ENCODE results near the gene LIN52. TPM values are rescaled to one million over a fixed set of nuclear protein-coding genes. Genes with fewer than 3 reads are reported as not detected.

Gene LIN52
- total RNA-seq, 4 donors from 2014 or later: 9.2 to 24.2 (median 14.8) TPM

DNA sequence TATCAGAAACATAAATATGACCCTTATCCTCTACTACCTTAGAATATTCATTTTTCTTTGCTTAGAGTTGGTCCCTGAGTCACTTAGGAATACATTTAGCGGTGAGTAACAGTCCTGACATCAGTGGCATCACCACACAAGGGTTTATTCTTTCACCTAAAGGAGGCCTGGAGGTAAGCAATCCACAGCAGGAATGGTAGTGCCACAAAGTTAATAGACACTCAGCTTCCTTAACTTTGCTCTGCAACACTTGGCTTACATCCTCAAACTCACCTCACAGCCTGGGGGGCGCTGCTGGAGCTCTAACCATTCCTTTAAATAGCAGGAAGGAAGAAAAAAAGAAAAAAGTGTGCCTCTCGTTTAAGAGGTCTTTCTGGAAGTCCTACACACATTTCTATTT, 36.5 kb upstream of the LIN52 start:
- Histone ChIP-seq H3K36me3 (no peaks in the 10 kb centered on the region), H3K4me3 (no peak overlapping the region), H3K9me3 (no peaks in the 10 kb centered on the region), H3K27me3 (no peaks in the 10 kb centered on the region), H3K4me1 (no peaks in the 10 kb centered on the region), H3K27ac (no peak overlapping the region)
- no peak for DNase-seq
- TF ChIP-seq, protein P1, sequence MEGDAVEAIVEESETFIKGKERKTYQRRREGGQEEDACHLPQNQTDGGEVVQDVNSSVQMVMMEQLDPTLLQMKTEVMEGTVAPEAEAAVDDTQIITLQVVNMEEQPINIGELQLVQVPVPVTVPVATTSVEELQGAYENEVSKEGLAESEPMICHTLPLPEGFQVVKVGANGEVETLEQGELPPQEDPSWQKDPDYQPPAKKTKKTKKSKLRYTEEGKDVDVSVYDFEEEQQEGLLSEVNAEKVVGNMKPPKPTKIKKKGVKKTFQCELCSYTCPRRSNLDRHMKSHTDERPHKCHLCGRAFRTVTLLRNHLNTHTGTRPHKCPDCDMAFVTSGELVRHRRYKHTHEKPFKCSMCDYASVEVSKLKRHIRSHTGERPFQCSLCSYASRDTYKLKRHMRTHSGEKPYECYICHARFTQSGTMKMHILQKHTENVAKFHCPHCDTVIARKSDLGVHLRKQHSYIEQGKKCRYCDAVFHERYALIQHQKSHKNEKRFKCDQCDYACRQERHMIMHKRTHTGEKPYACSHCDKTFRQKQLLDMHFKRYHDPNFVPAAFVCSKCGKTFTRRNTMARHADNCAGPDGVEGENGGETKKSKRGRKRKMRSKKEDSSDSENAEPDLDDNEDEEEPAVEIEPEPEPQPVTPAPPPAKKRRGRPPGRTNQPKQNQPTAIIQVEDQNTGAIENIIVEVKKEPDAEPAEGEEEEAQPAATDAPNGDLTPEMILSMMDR (IDR thresholded peaks at IDR 0.05): no peak
- TF ChIP-seq POLR2A (IDR thresholded peaks at IDR 0.05): no peak

DNA sequence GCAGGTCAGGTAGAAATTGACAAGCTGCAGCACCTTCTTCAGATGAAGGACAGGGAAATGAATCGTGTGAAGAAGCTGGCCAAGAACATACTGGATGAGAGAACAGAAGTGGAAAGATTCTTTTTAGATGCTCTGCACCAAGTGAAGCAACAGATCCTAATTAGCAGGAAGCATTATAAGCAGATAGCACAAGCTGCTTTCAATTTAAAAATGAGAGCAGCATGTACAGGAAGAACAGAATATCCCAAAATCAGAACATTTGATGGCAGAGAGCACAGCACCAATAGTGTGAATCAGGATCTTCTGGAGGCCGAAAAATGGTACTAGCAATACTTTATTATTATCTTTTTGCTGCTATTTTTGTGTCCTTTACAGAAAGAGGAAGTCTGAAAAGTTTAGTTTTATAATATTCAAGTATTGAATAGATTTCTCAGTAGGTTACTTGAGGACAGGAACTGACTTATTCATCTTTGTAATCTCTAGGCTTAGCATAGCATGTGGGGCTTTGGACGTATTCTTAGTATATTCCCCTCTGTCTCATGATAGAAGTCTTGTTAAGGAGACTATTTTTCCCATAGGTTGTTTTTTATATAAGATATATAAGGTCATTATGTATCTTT, 34.8 kb upstream of the LIN52 start:
- TF ChIP-seq POLR2A (IDR thresholded peaks at IDR 0.05): no peak
- TF ChIP-seq, protein P1 (IDR thresholded peaks at IDR 0.05): no peak
- Histone ChIP-seq H3K4me3 (no peak overlapping the region), H3K9me3 (no peaks in the 10 kb centered on the region), H3K27ac (no peak overlapping the region), H3K36me3 (no peaks in the 10 kb centered on the region), H3K4me1 (no peaks in the 10 kb centered on the region), H3K27me3 (no peaks in the 10 kb centered on the region)
- no peak for DNase-seq

DNA sequence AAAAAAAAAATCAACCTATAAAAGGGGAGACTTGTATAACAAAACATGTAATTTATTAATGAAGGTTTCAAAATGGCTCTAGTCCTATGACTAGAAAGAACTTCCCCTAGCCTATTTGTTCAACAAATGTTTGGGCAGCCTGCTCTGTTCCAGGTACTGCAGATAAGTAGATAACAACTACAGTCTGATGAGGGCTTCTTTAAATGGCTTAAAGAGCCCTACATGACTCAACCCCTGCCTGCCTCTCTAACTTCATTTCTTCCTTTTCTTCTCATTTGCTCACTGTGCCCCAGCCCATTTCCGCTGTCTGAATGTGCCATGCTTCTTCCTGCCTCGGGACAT, 22.0 kb upstream of the LIN52 start:
- no peak for DNase-seq
- H3K27ac ChIP-seq: no peak overlapping the region
- no peak overlapping the region for H3K4me3 ChIP-seq
- no peaks in the 10 kb centered on the region for H3K4me1 ChIP-seq
- peaks cover 0 to 82% (median 0%) of the 10 kb centered on the region in 3 donors for H3K36me3 ChIP-seq
- no peaks in the 10 kb centered on the region for H3K27me3 ChIP-seq
- no peak for TF ChIP-seq POLR2A (IDR thresholded peaks at IDR 0.05)
- TF ChIP-seq, protein P1 (IDR thresholded peaks at IDR 0.05): no peak
- H3K9me3 ChIP-seq: no peaks in the 10 kb centered on the region

DNA sequence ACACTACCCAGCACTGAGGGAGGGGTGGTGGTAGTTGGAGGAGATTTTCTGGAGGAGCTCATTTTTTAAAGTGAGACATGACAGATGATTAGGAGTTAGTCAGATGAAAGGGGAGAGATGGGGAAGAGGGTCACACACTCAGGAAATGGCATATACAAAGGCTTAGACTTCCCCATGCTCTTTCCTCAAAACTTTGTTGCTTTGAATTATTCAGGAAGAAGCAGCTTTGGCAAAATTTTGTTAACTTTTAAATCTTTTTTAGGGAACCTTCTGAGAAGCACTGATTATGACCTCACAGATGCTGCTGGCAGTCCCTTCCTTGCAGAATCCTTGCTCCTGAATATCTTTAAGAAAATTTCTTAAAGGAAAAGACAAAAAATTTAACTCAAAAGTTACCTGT, 20.3 kb upstream of the LIN52 start:
- no peak for DNase-seq
- Histone ChIP-seq H3K27me3 (no peaks in the 10 kb centered on the region), H3K4me1 (no peaks in the 10 kb centered on the region), H3K27ac (no peak overlapping the region), H3K9me3 (no peaks in the 10 kb centered on the region), H3K36me3 (peaks cover 0 to 75% (median 0%) of the 10 kb centered on the region in 3 donors), H3K4me3 (no peak overlapping the region)
- no peak for TF ChIP-seq POLR2A (IDR thresholded peaks at IDR 0.05)
- TF ChIP-seq, protein P1 (IDR thresholded peaks at IDR 0.05): no peak

DNA sequence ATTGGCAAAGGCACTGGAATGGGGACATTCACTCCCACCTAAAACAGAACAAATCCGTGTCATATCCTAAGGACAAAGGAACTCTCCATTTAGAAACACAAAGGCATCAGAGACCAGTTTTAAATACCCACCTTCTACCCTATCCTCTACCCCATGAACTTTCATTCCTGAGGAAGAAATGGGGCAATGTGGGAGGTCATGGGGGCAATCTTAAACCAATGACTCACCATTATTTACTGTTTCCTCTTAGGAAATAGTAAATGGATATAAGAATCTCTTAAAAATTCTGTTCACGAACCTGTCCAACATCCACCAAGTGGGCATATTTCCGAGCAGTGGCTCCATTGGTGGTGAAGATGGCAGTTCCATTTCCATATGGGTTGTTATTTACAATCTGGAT, 19.9 kb upstream of the LIN52 start:
- H3K36me3 ChIP-seq: peaks cover 0 to 71% (median 0%) of the 10 kb centered on the region in 3 donors
- DNase-seq: no peak

More for the DNA sequence above, 19.9 kb upstream of the LIN52 start:
- no peak for TF ChIP-seq POLR2A (IDR thresholded peaks at IDR 0.05)
- TF ChIP-seq, protein P1 (IDR thresholded peaks at IDR 0.05): no peak
- no peaks in the 10 kb centered on the region for H3K9me3 ChIP-seq
- no peaks in the 10 kb centered on the region for H3K4me1 ChIP-seq
- no peak overlapping the region for H3K4me3 ChIP-seq
- H3K27me3 ChIP-seq: no peaks in the 10 kb centered on the region
- H3K27ac ChIP-seq: no peak overlapping the region
